ENCODE measurements around the gene DENND10.
"Not testable (repeated sequence)": the region's sequence is repeated elsewhere in the genome, so short reads cannot be mapped to it uniquely, and the experiment has no call there.

DENND10 gene

DNA sequence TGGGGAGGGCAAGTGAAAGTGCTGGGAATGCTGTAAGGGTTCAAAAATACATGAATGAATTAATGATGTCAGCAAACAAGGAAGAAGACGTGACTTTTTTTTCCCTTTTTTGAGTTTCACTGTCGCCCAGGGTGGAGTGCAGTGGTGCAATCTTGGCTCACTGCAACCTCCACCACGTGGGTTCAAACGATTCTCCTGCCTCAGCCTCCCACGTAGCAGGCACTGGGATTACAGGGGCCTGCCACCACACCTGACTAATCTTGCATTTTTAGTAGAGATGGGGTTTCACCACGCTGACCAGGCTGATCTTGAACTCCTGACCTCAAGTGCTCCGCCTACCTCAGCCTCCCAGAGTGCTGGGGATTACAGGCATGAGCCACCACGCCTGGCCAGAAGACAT lies 30.0 kb downstream of the DENND10 start:
- DNase-seq = no peak

DNA sequence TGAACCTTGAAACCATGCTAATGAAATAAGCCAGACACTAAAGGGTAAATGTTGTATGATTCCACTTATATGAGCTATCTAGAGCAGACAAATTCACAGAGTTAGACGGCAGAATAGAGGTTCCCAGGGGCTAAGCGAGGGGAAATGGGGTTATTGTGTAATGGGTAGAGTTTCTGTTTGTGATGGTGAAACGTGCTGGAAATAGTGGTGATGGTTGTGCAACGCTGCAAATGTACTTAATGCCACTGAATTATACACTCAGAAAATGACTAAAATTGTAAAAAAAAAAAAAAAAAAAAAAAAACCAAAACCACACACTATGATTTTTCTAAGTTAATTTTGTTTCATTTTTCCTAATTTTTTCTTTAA lies 31.6 kb downstream of the DENND10 start:
- no peak for DNase-seq

DNA sequence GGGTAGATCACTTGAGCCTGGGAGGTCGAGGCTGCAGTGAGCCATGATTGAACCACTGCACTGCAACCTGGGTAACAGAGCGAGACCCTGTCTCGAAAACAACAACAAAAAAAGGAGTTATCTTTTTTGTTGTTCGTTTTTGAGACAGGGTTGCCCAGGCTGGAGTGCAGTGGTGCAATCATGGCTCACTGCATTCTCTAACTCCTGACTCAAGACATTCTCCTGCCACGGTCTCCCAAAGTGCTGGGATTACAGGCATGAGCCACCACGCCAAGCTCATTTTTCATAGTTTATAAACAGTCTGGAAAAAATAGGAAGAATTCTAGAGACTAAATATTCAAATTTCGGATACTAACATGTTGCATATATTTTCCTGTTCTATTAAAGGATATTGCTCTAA lies 32.2 kb downstream of the DENND10 start:
- no peak for DNase-seq

DNA sequence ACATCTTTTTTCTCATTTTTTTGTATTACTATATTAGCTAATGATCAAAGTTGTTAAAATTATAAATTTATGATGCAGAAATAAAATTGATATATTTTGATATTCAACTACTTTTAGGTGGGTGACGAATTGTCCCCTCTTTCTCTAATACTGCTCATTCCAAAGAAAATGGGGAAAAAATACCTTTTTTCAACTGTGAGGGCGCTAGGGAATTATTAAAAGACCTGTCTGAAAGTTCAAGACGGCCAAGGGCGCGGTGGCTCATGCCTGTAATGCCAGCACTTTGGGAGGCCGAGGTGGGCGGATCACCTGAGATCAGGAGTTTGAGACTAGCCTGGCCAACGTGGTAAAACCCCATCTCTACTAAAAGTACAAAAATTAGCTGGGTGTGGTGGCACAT lies 34.0 kb downstream of the DENND10 start:
- DNase-seq = not testable (repeated sequence)

DNA sequence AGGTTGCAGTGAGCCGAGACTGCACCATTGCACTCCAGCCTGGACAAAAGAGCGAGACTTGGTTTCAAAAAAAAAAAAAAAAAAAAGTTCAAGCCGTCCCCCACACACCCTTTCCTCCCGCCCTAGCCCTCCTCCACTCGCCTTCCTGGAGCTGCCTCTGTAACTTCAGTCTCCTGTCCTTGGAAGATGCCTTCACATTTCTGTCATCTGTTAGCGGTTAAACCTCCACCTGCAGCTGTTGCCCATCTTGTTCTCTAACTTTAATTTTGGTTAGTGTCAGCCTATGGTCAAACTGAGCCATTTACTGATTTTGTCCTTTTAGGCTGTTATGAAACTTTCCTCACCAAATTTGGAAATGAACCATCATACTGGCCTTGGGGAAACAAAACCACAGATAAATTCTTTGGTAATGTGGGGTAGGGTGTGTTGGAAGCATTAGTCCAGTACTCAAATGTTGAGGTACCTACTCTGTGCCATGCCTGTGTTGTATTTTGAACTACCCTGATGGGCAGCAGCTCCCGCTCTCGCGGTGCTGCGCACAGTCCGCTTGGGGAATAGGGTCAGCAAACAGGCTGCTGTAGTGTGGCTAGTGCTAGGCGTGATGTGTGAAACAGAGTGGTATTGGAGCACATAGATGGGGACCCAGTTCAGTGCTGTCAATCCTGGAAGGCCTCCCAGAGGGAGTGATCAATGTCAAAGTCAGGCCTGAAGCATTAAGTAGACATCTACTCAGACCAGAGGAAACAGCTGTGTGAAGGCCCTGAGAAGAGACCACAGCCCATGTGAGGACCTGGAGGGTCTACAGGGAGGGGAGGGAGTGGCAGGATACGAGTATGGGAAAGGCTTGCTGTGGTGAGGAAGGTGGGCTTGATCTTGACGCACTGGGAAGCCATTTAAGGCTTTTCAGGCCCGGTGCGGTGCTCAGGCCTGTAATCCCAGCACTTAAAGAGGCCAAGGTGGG lies 34.7 kb downstream of the DENND10 start:
- no peak for DNase-seq

DNA sequence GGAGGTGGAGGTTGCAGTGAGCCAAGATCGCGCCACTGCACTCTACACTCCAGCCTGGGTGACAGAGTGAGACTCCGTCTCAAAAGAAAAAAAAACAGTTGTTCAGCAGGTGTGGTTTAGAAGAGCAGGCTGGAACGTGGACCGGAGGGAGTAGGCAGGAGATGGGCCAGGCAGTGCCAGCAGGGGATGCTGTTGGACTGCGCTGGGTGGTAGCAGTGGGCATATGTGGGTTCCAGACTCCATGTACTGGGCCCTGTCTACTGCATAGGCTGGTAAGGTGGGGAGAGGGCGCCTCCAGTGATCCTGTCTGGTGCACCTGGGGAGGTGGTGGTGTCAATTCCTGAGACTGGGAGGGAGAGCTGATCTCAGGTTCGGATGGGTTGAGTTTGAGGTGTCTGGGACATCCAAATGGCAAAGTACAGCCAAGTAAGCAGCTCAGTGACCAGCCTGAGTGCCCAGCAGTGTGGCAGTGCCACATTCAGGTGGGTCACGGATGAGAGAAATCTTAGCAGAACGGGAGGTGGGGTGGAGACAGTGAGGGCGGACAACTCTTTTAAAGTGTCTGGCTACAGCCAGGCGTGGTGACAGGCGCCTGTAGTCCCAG lies 35.7 kb downstream of the DENND10 start:
- no peak for DNase-seq

DNA sequence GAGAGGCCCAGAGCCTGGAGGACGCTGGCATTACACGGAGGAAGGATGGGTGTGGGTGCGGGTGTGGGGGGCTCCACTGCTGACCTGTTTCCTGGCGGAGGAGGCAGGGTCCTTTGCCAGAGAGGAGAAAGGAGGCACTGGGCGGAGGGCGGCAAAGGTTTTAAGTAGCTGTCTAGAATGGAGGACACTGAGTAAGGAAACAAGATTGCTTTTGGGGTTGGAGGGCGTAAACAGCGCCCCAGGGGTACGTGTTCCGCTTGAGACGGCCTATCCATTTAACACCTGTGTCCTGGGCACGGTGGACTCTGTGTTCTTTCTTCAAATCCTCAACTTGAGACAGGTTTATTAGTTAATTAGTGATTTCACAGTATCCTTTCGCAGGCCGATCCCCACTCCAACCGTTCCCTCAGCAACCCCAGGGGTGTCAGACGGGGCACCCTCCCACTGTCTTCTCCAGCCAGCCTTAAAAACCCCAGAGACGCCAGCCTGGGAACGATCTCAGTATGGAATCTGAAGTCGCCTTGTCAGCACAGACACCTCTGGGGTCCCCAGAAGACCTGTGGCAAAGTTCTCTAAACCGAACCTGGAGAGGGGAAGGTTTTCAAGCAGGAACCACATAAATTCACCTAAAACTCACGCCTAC lies 36.8 kb downstream of the DENND10 start:
- no peak for DNase-seq

DNA sequence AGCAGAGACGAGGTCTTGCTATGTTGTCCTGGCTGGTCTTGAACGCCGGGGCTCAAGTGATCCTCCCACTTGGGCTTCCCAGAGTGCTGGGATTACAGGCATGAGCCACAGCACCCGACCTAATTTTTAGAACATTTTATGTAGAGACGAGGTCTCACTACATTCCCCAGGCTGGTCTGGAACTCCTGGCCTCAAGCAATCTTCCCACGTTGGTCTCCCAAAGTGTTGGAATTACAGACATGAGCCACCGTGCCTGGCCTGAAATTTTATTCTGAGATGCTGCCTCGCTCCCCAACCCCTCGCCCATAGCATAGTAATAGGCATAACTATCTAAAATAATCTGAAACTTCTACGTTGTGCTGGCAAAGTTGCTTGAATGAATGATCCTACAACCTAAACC lies 39.7 kb downstream of the DENND10 start:
- no peak for DNase-seq

DNA sequence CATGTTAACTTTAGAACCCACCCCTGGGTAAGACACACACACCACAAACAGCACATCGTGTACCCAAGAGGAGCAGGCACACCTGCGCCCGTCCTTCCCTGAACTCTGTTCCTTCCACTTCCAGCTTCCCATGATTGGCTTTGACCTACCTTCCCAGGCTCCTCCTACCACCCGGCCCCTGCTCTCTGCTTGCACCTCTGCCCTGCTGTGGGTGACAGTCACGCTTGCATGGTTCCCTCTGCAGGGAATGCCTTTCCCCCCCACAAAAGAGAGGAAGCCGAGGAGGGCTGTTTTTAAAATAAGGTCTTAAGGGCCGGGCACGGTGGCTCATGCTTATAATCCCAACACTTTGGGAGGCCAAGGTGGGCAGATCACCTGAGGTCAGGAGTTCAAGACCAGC lies 45.2 kb downstream of the DENND10 start:
- no peak for DNase-seq

DNA sequence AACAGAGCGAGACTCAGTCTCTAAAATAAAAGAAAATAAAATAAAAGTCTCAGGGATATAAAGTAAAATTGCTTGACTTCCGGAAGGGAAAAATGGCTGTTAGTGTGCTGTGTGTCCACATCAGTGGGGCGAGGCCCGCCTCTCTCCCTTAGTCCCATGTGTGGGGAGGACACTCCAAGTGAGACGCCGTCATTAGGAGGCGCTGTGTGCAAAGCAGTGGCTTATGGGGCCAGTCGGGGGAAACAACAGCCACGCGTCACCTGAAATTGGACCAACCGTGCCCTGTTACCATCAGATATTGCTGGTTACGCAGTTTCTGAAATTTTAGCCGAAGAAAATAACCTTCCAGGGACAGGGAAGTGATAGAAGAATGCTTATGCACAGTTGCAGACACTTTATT lies 45.8 kb downstream of the DENND10 start:
- no peak for DNase-seq

DNA sequence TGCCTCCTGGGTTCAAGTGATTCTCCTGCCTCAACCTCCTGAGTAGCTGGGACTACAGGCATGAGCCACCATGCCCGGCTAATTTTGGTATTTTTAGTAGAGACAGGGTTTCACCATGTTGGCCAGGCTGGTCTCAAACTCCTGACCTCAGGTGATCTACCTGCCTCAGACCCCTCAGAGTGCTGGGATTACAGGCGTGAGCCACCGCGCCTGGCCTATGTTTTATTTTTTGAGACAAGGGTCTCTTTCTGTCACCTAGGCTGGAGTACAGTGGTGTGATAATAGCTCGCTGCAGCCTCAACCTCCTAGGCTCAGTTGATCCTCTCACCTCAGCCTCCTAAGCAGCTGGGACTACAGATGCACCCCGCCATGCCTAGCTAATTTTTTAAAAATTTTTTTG lies 47.7 kb downstream of the DENND10 start:
- DNase-seq = not testable (repeated sequence)

DNA sequence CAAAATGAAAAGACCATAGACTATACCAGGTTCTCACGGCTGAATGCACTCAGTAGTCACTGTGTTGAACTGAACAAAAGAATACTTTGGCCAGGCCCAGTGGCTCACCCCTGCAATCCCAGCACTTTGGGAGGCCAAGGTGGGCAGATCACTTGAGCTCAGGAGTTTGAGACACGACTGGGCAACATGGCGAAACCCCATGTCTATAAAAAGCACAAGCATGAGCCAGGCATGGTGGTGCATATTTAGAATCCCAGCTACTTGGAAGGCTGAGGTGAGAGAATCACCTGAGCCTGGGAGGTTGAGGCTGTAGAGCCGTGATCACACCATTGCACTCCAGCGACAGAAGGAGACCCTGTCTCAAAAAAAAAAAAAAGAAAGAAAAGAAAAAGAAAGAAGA lies 49.1 kb downstream of the DENND10 start:
- DNase-seq = no peak

DNA sequence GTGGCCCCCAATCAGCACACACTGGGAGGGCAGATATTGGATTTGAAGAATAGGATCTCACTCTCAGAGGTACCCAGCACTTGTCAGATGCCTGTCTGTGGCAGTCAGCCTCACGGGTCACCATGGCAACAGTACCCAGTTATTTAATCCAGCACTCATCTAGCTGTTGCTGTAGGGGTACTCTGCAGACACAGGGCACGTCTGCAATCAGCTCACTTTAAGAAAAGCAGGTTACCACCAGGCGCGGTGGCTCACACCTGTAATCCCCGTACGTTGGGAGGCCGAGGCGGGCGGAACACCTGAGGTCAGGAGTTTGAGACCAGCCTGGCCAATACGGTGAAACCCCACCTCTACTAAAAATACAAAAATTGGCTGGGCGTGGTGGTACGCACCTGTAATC lies 49.7 kb downstream of the DENND10 start:
- no peak for DNase-seq

DNA sequence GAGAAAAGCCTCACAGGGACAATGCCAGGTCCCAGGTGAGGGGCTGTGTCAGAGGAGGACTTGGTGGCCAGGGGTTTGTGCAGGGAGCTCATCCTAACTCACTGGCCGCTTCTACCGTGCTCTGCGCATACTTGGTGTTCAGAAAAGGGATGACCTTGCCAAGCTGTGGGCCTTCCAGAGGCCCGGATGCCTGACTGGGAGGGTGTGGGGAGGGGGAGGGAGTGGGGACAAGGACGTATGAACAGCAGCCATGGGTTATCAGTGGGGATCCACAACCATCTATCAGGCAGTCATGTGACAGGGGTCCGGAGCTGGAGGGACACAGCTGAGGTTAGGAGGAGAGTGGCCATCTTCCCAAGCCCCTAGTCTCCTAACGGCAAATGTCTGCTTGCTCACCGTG lies 55.4 kb downstream of the DENND10 start:
- no peak for DNase-seq

DNA sequence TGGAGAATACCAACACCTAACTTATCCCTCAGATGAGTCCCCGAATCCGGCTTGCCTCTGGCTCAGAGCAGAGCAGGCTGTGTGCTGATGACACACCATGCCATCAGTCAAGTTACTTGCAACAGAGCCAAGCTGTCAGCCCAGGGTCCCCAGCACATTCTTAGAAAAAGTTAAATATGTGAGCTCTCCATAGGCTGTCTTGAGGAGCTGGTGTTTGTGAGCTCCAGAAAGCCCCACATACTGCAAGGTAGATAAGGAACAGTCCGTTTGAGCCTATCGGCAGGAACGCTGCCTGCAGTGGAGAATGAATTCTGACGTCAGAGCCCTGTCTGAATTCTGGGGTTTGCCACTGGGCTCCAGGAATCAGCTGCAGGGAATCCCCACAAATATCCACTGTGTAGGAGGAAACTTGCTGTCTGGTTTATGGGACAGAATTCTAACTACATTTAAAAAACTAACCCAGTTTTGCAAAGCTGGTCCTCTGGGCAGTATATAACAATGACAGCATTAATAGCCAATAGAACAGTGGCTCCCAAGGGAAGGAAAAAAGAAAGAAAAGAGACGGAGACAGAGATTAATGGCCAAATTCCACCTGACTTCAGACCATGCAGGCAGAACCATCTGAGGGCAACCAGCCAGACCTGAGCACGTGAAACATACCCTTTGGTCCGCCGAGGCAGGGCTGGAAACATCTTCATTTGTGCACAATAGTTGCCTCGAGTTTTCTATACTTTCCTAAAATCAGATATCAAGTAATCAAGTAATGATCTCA lies 58.0 kb downstream of the DENND10 start:
- no peak for DNase-seq

DNA sequence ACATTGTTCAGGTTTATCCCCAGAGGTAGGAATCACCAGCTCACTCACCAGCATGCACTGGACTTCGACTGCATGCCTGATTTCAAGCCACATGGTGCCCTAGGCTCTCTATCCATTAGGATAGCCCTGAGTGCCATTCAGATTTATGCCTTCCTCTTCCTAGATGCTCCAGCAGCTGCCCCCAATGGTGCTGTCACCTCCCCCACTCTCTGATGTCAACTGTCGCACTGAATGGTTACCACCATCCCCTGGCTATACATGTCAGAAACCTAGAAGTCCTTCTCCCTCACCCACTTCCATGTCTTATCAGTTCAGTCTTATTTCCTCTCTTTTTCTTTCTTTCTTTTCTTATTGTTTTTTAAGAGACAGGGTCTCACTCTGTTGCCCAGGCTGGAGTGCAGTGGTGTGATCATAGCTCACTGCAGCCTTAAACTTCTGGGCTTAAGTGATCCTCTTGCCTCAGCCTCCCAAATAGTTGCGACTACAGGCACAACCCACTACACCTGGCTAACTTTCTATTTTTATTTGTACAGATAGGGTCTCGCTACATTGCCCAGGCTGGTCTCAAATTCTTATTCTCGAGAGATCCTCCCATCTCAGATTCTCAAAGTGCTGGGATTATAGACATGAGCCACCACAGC lies 58.7 kb downstream of the DENND10 start:
- DNase-seq = no peak

DNA sequence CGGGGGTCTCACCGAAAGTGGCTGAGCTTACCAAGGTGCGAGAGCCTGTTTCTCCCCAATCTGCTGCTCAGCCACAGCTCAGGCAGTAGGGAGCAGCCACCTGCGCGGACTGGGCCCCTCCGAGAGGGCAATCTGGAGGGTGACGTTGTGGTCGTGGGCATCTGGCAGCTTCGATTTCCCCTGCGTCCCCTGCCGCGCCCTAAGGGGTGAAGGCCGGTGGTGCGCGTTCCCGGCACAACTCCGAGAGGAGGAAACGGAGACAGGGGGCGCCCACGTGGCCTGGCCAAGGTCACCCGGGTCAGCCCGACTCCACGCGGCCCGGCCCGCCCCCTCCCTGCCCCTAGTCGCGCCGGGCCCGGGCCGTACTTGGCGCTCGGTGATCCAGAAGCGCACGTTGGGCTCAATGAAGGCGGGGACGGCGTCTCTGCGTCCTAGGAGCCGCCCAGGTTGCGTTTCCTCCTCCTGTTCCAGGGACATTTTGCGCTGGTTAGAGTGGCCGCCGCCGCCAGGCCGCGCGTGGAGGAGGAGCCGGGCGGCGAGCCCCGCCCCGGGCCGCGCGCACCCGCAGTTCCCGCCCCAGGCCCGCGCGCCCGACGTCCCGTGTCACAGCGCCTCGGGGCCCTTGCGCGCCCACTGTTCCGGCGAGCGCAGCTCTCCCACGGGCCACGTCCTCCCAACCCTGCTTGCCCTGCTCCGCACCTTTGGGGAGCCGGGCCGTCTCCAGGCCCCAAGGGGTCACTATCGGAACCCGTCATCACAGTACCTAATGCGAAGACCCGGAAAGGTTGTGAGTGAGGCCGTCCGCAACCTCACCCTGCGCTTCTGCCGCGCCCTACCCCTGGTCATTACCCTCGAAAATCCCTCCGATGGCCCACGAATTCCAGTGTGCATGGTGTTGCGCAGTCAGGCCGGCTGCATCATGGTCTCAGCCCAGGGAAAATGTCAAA lies 61.5 kb downstream of the DENND10 start, which contains the start of gene SFXN4:
Gene SFXN4, minus strand, starts transcription at position 544 of the 947 bp plus-strand sequence. Its CDS starts 67 bp downstream, at position 477.
- DNase-seq = no peak

DNA sequence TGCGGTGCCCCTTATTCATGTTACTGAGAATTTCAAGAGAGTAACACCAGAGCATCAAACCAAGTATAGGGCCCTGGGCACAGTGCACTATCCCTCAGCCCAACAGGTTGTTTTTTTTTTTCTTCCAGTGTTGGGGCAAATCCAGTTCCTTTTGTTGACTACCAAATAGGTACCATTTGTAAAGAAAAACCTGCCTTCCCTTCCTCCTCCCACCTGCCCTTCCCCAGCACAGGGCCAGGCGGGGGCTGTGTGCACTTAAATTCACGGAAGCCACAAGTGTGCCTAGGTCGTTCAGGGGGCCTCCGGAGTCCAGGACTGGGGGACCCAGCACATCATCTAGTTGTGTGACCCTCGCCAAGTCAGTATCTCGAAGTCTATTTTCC lies 62.2 kb downstream of the DENND10 start:
- DNase-seq = no peak

DNA sequence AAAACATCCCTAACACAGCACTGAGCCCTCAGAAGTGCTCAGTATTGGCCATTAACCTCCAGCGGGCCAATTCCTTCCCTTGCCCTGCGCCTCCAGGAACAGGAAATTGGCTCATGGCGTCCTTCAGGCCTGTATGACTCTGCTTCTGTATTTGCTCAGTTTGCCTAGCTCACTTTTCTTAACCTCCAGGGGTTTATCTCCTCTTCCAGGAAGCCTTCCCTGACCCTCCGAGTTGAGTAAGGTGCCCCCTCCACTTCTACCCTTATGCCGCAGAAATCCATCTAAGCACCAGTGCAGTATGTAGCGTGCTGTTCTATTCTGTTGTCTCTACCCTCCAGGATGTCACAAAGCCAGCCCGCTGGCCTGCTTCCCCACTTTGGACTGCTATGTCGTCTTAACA lies 62.7 kb downstream of the DENND10 start:
- DNase-seq = no peak

DNA sequence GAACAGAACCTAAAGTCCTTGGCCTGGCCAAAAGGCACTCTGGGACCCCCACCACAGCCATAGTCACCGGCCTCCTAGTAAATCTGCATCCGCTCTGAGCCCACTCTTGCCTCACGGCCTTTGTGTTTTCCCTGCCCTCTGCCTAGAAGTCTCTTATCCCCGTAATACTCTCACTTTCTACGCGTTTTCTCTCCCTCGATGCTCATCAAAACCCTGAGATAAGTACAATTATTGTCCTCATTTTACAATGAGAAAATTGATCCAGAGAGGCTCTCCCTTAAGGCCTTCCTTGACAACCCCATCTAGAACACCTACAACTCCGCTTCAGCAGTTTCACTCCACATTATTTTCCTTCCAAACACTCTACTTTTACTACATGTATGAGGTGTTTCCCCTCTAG lies 63.1 kb downstream of the DENND10 start:
- DNase-seq = no peak

DNA sequence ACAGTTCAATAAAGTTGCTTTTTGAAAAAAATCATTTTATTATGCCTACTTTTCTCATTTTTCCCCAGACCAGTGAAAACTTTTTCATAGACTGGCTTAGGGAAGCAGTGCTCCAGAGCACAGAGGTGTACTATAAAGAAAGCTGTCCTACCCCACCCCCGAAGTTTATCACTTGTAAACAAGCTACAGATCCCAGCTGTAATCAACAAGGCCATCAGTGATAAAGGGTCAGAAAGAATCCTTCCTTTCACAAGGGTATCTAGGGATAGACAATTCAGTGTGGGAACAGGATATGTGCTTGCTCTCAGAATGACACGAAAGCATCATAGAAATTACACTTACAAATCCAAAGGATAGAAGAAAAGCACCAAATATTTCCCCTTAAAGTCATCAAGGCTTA lies 70.2 kb downstream of the DENND10 start:
- no peak for DNase-seq

DNA sequence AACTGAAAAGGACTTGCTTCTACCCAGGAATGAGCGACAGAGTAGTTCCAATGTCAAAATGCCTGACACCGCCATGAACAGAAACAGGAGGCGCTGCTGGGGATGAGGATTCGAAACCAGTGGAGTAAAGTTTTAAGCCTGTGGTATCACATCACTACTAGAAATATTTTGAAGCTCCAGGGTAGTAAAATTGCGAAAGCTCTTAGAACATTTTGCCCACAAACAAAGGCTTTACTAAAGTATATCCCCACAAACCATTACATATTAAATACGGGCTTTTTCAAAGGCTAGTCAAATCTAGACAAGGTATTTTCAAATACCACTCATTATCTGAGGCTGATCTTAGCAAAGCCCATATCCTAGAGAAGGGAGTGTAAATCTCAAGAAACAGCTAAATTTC lies 72.3 kb downstream of the DENND10 start:
- DNase-seq = no peak
